PC-3 (cell line): Measurements from ENCODE around the gene HTR3B.

Experiments
- EZH2 ChIP-seq: fragments of 300-600 bp; sonication (generic); IDR thresholded peaks from one replicate; pipeline ENCODE4 v1.6.1; 2017; ENCODE audit warnings: antibody characterized with exemption, mild to moderate bottlenecking, low read length; ENCODE audit not compliant: unreplicated experiment
- TF ChIP-seq, protein P1 (sequence below): fragments of 300-600 bp; sonication (generic); conservative IDR thresholded peaks from 2 replicates; pipeline ENCODE4 v1.5.1; 2017; ENCODE audit warnings: antibody characterized with exemption, low read depth, mild to moderate bottlenecking, low read length

DNA sequence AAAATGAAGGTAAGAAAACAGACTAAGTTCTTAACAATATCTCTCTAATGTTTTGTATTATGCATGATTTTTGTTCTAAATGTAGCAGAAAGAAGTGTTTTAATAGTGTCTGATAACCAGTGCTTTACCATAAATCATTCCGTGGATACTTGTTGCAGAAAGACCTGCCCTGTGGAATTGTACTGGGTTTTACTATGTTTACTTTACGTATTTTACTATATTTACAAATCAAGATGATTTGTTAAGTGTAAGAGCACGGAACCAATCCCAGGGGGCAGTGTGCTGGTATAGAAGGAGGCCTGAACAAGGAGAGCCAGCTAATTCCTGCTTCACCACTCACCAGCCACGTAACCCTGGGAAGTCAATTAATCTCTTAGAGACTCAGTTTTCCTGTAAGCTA, 1.4 kb downstream of the HTR3B start:
- no peak for TF ChIP-seq EZH2
- TF ChIP-seq, protein P1, sequence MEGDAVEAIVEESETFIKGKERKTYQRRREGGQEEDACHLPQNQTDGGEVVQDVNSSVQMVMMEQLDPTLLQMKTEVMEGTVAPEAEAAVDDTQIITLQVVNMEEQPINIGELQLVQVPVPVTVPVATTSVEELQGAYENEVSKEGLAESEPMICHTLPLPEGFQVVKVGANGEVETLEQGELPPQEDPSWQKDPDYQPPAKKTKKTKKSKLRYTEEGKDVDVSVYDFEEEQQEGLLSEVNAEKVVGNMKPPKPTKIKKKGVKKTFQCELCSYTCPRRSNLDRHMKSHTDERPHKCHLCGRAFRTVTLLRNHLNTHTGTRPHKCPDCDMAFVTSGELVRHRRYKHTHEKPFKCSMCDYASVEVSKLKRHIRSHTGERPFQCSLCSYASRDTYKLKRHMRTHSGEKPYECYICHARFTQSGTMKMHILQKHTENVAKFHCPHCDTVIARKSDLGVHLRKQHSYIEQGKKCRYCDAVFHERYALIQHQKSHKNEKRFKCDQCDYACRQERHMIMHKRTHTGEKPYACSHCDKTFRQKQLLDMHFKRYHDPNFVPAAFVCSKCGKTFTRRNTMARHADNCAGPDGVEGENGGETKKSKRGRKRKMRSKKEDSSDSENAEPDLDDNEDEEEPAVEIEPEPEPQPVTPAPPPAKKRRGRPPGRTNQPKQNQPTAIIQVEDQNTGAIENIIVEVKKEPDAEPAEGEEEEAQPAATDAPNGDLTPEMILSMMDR = peak; percentile 73
